HepG2 (cell line): ENCODE results near the gene INO80B. TPM values are rescaled to one million over a fixed set of nuclear protein-coding genes. Genes with fewer than 3 reads are reported as not detected.
A peak's percentile ranks its signal among the peaks of the same experiment; 100 is the strongest.

Experiments
- ELF3 ChIP-seq: IDR thresholded peaks from 2 replicates; pipeline ENCODE4 v1.6.1; 2016; ENCODE audit warnings: missing genetic modification reagents, missing compliant biosample characterization
- GATAD1 ChIP-seq: IDR thresholded peaks from 2 replicates; pipeline ENCODE4 v1.6.1; 2016; ENCODE audit warnings: missing genetic modification reagents, missing compliant biosample characterization
- KLF16 ChIP-seq, 2 experiments: sonication (generic) in 1 of 2; formaldehyde crosslinking in 1 of 2; IDR thresholded peaks; 2 replicates each; pipeline versions ENCODE4 v1.6.1 to v1.8.0; 2016 to 2023; ENCODE audit warnings: missing genetic modification reagents in 2 of 2, missing compliant biosample characterization in 1 of 2
- MLXIP ChIP-seq: sonication (generic); formaldehyde crosslinking; IDR thresholded peaks from 2 replicates; pipeline ENCODE4 v1.9.0; 2021; ENCODE audit warnings: missing genetic modification reagents, borderline replicate concordance
- MTA1 ChIP-seq: sonication (generic); formaldehyde crosslinking; IDR thresholded peaks from 2 replicates; pipeline ENCODE4 v1.4.0; 2020; ENCODE audit warnings: missing genetic modification reagents, mild to moderate bottlenecking, borderline replicate concordance
- ZEB1 ChIP-seq: IDR thresholded peaks from 2 replicates; pipeline ENCODE4 v1.6.1; 2012; ENCODE audit warnings: mild to moderate bottlenecking, low read depth, inconsistent platforms; ENCODE audit not compliant: insufficient replicate concordance
- ZFP62 ChIP-seq: sonication (generic); formaldehyde crosslinking; IDR thresholded peaks from 2 replicates; pipeline ENCODE4 v1.4.0; 2020; ENCODE audit warnings: missing genetic modification reagents
- ZMYM4 ChIP-seq: sonication (generic); formaldehyde crosslinking; IDR thresholded peaks from 2 replicates; pipeline ENCODE4 v1.8.1; 2023; ENCODE audit warnings: mild to moderate bottlenecking, missing genetic modification reagents
- ZNF251 ChIP-seq: sonication (generic); formaldehyde crosslinking; IDR thresholded peaks from 2 replicates; pipeline ENCODE4 v1.9.0; 2021; ENCODE audit warnings: mild to moderate bottlenecking, missing genetic modification reagents
- ZNF256 ChIP-seq: sonication (generic); formaldehyde crosslinking; conservative IDR thresholded peaks from 2 replicates; pipeline ENCODE4 v1.4.0; 2020; ENCODE audit warnings: missing genetic modification reagents
- ZNF318 ChIP-seq: sonication (generic); formaldehyde crosslinking; IDR thresholded peaks from 2 replicates; pipeline ENCODE4 v1.4.0; 2020; ENCODE audit warnings: mild to moderate bottlenecking, missing genetic modification reagents
- ZNF547 ChIP-seq: sonication (generic); formaldehyde crosslinking; IDR thresholded peaks from 2 replicates; pipeline ENCODE4 v1.5.1; 2020; ENCODE audit warnings: mild to moderate bottlenecking, missing genetic modification reagents
- polyA plus RNA-seq, 8 experiments: library from polyadenylated mRNA; depleted of rRNA in 3 of 8; stranded (reverse) in 7 of 8; unstranded in 1 of 8; fragments of >200 nt; fragmentation: Illumina TruSeq in 4 of 8; extraction: Trizol in 4 of 8; gene quantifications; 2 replicates each; pipeline versions ENCODE4 v1.2.1 to v1.2.3, GENCODE V29; 2011 to 2016; ENCODE audit warnings: low read depth in 4 of 8, missing spikeins in 1 of 8, mixed read lengths in 1 of 8; ENCODE audit not compliant: insufficient read depth in 1 of 8
- total RNA-seq, 5 experiments: library from RNA; depleted of rRNA; stranded (reverse); fragments of >200 nt; fragmentation: Illumina TruSeq; extraction: Trizol; gene quantifications; 2 replicates each; pipeline ENCODE4 v1.2.3, GENCODE V29; 2016; ENCODE audit warnings: low read depth in 1 of 5
- TF ChIP-seq, protein P1 (sequence below): sonication (generic); formaldehyde crosslinking; IDR thresholded peaks from 2 replicates; pipeline ENCODE4 v1.5.0; 2020; ENCODE audit warnings: missing genetic modification reagents, mild to moderate bottlenecking, borderline replicate concordance
- TF ChIP-seq, protein P2 (sequence below): IDR thresholded peaks from 2 replicates; pipeline ENCODE4 v1.6.1; 2016; ENCODE audit warnings: low read depth, borderline replicate concordance

The INO80B gene
- total and polyA plus RNA-seq, 2 of the 13 experiments (the other 11 are each of a cell fraction or from before 2014, with no cell fraction given), result 6.2 to 14.5 TPM

DNA sequence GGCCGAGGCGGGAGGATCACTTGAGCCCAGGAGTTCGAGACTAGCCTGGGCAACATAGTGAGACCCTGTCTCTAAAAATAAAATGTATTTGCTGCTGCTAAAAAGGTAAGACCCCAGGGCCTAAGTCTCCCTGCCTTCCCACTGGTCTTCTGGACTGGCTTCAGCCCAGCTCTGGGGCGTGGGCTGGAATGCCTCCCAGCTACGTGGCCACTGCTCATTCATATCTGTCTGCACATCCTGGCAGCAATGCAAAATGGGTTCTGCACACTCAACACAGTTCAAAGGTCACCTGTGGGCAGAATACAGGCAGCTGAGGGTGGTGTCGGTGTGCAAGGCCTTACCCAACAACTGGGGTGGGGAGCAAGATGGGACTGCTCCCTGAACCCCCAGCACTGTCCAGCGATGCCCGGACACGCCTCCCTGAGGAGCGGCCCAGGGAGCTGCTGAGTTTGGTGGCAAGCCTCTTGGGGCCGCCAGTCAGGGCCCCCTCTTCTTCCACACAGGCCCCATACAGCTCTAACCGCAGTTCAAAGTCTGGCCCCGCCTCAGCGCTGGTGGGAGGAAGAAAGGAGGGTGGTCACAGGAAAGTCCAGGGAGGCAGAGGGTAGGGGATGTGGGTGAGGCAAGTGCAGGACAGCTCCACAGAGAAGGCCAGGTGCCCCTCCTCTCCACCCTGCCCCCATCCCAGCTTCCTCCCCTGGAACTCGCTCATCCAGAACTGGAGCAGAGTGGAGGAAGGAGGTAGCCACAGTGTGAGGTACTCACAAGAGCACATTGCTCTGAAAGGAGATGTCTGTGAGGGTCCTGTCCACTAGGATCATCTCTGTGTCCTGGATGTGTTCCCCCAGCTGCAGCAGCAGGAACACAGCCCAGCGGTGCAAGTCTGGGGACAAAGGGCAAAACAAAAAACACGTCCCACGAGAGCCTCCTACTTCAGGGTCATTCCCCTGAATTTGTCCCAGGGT, 25.1 kb upstream of the INO80B start (continued):
- no peak for TF ChIP-seq ZFP62
- TF ChIP-seq ZNF547 (CRISPR knock-in tag), result peak; percentile 80
- TF ChIP-seq, protein P1, sequence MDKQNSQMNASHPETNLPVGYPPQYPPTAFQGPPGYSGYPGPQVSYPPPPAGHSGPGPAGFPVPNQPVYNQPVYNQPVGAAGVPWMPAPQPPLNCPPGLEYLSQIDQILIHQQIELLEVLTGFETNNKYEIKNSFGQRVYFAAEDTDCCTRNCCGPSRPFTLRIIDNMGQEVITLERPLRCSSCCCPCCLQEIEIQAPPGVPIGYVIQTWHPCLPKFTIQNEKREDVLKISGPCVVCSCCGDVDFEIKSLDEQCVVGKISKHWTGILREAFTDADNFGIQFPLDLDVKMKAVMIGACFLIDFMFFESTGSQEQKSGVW (CRISPR knock-in tag), result no peak
- TF ChIP-seq GATAD1 (CRISPR knock-in tag), result peak; percentile 44; the same call in 1 of the 2 replicates
- TF ChIP-seq ZNF251, result no peak
- no peak; the same call in none of the 2 replicates for TF ChIP-seq ZNF318 (CRISPR knock-in tag)
- no peak for TF ChIP-seq MLXIP
- TF ChIP-seq, protein P2, sequence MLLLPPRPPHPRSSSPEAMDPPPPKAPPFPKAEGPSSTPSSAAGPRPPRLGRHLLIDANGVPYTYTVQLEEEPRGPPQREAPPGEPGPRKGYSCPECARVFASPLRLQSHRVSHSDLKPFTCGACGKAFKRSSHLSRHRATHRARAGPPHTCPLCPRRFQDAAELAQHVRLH (CRISPR knock-in tag), result peak; percentile 87; the same call in 1 of the 2 replicates
- peak; percentile 68 for TF ChIP-seq ZEB1
- TF ChIP-seq MTA1 (CRISPR knock-in tag), result peak; percentile 98
- TF ChIP-seq KLF16 (CRISPR knock-in tag; IDR thresholded peaks at IDR 0.05), result peak in 1 of 2 experiments; percentile 82; a peak in 2 of 4 replicates
- TF ChIP-seq ZNF256 (CRISPR knock-in tag), result no peak
- TF ChIP-seq ELF3 (CRISPR knock-in tag), result peak; percentile 55; the same call in 1 of the 2 replicates
- peak; percentile 66; the same call in 1 of the 2 replicates for TF ChIP-seq ZMYM4 (CRISPR knock-in tag)
